ENCODE results near the gene GUK1. TPM values are rescaled to one million over a fixed set of nuclear protein-coding genes. Genes with fewer than 3 reads are reported as not detected.

The GUK1 gene, protein sequence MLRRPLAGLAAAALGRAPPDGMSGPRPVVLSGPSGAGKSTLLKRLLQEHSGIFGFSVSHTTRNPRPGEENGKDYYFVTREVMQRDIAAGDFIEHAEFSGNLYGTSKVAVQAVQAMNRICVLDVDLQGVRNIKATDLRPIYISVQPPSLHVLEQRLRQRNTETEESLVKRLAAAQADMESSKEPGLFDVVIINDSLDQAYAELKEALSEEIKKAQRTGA
- 376 and 378 TPM in 2 replicates for total RNA-seq (2014; rRNA removed)
- polyA plus RNA-seq (2012), result 435 TPM

DNA sequence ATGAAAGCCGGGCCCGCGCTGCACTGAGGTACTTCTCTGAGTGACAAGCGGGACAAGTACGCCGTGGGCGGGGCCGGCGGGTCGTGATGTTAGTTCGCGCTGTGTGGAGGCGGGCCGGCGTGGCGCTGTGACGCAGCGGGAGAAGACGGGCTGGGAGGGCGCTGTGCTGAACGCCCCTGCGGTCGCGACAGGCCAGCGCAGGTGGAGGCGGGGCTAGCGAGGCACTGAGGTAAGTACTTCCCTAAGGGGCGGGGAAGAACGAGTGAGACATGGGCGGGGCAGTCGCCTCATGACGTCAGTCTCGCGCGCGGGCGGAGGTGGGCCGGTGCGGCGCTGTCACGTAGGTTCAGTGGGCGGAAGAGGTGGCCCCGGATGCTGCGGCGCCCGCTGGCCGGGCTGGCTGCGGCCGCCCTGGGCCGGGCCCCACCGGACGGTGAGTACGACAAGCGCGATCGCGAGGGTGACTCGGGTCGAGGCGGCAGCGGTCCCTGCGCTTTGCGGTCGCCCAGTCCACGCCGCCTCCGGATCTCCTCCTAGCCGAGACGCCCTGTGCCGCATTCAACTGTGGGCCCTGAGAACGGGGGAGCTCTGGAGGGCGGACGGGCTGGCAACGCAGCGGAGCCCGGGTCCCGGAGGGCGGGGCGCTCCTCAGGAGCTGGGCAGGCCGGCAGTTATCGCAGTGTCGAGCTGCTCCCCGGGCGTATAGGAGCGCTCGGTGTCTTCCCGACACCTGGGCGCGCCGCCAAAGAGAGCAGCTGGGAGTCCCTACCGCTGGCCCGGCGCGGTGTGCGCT lies at the start of gene GUK1:
TSS of gene GUK1 (plus strand) at position 349 of the 793 bp plus-strand sequence. CDS start at position 373, 24 bp downstream.
- DNase-seq (ENCODE audit: low read depth), result peak; percentile 99

DNA sequence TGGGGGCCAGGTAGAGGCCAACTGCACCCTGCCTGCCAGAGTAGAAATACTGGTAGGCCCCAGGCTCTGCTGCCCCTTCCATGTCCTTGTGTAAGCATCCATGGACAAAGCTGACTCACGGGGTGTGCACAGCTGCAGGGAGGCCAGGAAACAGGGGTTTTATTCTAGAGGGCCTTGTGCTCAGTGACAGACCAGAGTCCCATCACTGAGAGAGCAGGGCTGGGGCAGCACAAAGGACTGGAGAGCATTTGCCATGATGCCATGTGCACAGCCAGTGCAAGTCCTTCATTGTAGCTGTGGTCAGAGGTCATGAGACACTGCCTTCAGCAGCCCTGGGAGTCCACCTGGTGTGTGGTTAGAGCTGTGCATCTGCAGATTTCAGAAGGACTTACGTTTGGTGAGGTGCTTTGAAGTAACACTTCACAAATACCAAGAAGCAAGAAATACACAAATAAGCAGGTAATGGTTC lies 49.4 kb upstream of the GUK1 start:
- DNase-seq (ENCODE audit: low read depth), result peak; percentile 77

DNA sequence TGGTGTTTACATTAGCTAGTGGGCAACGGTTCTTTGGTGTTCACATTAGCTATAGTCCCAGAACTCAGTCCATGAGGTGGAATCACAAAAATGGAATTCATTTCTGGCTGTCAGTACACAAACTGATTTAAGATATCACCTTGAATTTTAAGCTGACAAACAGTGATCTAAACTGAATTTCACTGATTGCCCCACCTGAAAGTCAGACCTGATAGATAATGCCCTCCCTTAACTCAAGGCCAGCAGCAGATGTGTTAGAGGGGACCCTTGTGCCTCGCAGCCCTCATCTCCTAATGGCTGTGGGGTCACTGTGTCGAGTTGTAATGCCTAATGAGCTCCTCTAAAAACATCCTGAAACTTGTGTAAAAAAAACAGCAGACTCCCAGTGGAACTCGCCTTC lies 49.0 kb upstream of the GUK1 start:
- no peak for DNase-seq (ENCODE audit: low read depth)

DNA sequence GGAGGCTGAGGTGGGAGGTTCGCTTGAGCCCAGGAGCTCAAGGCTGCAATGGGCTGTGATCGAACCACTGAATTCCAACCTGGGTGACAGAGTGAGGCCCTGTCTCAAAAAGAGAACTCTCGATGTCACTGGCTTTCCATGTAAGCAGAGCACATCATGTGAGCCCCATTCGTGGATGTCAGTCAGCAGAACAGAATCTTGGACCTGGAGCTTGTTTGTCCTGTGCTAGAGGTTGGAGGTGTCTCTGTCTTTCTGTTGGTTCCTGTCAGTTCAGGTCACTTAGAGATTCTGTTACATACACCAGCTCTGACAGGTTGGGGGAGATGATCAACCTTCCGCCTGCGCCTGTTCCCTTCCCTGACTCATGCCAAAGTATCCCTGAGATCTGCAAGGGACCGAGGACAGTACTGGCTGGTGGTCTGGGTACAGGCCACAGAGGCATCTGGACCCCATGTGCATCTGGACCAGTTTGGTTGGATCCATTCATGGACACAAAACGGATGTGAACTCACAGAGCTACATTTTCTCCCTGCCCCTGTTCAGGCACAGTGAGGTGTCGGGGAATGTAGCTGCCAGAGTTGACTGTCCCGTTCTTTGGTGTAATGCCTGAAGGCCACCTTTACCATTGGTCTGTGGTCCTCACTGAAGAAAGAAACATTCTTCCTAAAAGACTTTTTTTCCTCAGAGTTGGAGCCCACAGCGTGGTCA lies 47.6 kb upstream of the GUK1 start:
- DNase-seq (ENCODE audit: low read depth), result no peak

DNA sequence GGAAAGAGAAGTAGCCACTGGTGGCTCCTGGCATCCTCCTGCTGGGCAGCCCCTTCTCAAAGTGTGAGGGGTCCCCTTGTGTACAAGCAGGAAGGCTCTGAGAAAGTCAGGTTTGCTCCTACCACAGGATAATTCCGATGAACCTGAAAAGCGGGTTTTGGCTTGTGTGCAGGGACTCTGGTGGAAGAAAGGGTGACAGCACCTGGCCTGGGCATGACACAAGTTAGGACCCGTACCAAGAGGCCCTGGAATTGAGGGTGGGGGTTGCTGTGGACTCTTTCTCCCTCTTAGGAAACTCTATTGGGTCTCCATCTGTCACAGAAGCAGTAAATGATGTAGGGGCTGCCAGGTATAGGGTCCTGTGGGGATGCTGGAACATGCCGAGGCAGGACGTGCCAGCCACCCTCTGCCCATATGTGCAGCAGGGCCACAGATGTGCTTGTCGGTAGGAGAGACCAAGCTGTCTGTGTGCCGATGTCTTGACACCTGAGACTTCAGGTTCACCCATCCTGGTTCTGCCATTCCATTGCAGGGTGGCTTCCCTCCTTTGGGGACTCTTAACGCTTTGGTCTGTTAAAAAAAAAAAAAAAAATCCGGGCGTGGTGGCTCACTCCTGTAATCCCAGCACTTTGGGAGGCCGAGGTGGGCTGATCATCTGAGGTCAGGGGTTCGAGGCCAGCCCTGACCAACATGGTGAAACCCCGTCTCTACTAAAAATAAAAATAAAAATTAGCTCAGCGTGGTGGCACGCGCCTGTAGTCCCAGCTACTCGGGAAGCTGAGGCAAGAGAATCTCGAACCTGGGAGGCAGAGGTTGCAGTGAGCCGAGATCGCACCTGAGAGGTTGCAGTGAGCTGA lies 46.8 kb upstream of the GUK1 start:
- DNase-seq (ENCODE audit: low read depth), result no peak

DNA sequence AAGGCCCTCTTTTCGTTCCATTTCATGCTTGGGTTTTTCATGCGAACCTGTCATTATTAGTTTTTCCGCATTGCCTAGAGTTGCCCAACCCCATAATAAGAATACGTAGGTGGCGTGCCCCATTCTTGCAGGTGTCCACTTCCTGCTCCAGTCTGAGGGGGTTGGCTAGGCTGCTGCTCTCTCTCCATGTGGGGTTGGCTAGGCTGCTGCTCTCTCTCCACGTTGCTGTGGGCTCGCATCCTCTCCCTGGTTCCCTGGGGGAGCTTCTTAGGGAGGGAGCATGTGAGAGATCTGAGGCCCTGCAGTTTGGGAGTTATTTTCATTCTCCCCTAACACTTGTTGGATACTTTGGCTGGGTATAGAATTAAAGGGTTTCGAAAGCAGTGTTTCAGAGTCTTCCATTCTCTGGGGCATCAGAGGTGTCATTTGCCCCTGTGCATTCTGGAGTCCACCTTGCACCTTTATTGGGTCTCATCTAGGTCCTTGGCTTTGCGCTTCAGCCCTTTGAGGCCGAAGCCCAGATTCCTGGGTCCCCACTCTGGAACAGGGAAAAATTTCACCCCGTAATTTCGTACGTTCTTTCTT lies 45.6 kb upstream of the GUK1 start:
- DNase-seq (ENCODE audit: low read depth), result no peak

DNA sequence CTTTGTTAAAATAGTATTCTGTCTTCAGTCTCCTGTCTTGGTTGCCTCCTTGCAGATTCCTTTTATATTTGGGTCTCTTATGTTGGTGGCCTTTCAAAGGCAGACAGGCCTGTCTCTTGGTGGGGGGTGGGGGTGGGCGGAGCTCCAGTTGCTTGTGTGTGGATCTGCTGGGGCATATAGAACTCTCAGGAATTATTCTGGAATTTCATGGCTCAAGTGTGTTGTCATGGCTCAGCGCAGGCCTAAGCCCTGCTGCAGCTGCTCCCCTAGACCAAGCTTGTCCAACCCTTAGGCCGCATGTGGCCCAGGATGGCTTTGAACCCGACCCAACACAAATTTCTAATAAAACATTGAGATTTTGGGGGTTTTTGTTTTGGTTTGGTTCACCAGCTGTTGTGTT lies 44.9 kb upstream of the GUK1 start:
- no peak for DNase-seq (ENCODE audit: low read depth)

DNA sequence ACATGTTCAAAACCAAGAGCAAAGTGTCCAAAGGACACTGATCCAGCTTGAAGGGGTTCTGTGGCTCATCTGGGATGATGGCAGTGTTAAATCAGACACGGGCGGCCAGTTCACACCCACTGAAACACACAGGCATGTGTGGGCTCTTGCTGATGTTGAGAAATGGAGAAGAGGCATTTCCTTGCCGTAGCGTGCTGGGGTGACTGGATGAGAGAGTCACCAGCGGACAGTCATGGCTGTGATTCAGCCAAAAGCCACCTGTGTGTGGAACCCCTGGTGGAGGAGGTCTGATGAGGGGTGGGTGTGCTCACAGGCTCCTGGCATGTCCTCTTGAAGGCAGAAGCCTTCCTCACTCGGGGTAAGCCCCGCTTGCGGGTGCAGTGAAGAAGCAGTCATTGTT lies 44.1 kb upstream of the GUK1 start:
- no peak for DNase-seq (ENCODE audit: low read depth)

DNA sequence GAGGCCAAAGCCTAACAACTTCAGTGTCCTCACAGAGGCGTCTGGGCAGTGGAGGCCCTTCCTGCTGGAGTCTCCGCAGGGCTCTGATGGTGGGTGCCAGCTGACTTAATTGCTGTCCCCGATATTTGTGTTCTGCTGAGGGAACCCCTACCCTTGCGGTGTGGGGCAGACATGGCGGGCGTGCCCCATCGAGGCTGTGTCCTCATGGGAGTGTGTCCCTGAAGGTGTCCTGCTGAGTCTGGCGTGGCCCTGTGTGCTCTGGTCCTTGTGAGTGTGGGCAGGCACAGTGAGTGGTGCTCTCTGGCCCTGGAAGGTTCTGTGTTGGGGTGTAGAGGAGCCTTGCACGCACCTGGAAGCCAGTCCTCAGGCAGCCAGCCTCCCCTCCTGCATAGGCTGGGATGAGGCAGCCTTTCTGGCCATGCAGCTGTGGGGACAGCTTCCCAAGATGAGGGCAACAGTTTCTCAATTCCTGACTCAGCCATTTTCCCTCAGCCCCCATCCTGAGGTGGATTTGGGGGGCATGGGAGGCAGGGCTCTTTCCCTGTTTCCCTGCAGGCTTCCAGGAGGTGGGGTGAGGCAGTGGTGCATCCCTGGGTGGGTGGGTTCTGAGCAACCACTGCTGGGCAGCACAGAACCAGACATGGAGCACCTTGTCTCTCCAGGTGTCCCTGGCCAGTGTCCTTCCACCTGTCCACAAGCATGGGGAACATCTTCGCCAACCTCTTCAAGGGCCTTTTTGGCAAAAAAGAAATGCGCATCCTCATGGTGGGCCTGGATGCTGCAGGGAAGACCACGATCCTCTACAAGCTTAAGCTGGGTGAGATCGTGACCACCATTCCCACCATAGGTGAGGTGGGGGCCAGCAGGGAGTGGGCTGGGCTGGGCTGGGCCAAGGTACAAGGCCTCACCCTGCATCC lies 43.4 kb upstream of the GUK1 start:
- DNase-seq (ENCODE audit: low read depth), result no peak

DNA sequence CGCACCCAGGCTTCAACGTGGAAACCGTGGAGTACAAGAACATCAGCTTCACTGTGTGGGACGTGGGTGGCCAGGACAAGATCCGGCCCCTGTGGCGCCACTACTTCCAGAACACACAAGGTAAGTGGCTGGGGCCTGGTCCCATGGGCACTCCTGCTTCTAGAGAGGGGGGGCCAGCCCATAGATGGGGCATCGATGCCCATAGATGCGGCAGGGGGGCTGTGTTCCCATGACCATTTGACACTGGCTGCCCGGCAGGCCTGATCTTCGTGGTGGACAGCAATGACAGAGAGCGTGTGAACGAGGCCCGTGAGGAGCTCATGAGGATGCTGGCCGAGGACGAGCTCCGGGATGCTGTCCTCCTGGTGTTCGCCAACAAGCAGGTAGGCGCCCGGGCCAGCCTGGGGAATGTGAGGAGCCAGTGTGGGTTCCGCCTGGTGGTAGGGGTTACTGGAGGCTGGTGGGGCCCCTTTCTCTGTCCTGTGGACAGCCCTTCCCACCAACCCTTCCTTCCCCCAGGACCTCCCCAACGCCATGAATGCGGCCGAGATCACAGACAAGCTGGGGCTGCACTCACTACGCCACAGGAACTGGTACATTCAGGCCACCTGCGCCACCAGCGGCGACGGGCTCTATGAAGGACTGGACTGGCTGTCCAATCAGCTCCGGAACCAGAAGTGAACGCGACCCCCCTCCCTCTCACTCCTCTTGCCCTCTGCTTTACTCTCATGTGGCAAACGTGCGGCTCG lies 42.6 kb upstream of the GUK1 start:
- DNase-seq (ENCODE audit: low read depth), result no peak

DNA sequence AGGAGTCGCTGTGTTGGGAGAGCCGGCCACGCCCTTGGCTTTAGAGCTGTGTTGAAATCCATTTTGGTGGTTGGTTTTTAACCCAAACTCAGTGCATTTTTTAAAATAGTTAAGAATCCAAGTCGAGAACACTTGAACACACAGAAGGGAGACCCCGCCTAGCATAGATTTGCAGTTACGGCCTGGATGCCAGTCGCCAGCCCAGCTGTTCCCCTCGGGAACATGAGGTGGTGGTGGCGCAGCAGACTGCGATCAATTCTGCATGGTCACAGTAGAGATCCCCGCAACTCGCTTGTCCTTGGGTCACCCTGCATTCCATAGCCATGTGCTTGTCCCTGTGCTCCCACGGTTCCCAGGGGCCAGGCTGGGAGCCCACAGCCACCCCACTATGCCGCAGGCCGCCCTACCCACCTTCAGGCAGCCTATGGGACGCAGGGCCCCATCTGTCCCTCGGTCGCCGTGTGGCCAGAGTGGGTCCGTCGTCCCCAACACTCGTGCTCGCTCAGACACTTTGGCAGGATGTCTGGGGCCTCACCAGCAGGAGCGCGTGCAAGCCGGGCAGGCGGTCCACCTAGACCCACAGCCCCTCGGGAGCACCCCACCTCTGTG lies 41.7 kb upstream of the GUK1 start:
- DNase-seq (ENCODE audit: low read depth), result no peak

DNA sequence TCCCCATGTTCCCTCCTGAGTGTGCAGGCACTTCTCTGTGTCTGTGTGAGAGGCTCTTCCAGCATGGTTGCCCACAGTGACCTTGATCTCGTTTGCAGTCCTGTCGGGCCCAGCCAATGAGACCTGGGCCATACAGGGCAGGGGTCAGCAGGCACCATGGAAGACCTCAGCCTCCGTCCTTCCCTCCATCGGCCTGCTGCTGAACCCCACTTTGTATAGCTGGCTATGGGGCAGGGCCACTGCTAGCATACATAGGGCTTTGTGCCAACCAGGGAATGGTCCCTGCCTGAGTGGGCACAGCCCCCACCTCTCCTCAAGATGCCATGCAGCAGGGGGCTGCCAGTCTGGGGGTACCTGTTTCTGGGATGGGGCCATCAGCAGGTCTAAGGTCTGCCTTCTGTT lies 40.7 kb upstream of the GUK1 start:
- no peak for DNase-seq (ENCODE audit: low read depth)

DNA sequence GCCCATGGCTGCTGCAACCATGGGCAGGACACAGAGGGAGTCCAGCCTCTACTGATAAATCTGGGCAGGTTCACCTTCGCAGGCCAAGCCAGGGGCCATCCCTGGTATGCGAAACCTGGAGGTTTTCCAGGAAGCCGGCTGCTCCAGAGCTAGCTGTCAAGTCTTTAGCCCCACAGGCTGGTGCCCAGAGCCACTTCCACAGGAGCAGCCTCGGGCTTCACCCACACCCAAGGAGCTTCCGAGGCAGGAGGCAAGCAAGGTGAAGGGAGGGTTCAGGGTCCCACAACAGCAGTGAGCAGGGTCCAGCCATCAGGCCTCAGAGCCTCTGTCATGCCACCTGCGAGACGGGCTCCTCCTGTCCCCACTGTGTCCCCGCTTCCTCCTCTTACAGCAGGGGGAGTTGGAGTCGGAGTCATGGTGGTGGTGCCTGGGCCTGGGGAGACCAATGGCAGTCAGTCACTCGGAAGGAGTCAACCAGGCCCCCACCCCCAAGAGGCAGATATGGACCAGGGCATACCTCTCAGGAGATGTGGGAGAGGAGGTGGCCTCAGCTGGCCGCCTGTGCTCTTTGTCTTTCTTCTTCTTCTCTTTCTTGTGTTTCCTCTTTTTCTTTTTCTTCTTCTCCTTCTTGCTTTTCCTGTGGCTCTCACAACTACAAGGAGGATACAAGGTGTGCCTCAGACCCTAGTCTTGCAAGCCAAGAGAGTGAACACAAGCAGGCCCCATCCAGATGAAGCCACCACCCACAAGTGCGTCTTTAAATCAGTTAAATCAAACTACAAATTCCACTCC lies 39.1 kb upstream of the GUK1 start:
- DNase-seq (ENCODE audit: low read depth), result no peak

DNA sequence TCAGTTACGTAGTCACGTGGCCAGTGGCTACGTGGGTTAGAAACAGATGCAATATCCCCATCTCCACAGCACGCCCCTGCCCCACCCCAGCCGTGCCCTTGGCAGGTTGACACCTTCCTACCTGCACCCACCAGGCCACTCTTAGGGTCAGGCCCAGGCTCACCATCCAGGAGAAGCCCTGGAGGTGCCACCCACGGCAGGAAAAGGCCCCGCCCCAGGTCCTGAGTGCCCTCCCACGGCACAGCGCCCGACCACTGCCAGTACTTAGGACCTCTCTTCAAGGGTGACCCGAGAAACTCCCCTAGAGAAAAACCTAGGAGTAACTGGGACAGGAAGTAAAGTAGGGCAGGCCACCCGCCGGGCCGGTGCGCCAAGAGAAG lies 38.5 kb upstream of the GUK1 start:
- DNase-seq (ENCODE audit: low read depth), result no peak

DNA sequence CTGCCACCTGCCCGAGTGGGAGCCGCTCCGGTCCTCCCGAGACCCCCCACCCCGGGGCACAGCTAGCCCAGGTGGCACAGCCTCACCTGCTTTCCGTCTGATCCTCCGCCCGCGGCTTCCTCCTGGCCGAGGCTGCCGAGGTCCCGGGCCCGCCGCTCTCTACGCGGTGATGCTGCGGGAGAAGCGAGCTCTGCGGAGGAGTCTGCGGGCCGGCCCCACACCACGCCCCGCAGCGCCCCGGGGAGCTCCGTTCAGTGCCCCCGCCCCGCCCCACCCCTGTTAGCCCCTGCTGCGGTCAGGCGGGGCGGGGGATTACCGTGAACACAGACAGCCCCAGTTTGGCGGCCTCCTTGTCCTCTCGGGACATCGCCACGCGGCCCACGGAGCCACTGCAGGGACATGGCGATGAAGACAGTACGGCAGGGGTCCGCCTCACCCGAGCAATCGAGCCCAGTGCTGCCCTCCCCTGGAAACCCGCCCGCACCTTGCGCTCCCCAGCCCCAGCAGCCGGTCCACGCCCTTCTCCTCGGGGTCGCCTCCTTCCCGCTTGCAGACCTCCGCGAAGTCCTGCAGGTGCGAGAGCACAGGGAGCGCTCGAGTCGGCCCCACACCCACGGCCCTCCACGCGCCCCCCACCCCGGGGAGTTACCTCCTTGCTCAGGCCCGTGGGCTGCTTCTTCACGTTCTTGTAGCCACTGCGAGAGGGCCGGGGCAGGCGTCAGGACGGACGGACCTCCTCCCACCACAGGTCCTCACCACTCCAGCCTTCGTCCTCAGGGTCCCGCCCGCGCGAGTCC lies 37.9 kb upstream of the GUK1 start:
- DNase-seq (ENCODE audit: low read depth), result peak; percentile 31

DNA sequence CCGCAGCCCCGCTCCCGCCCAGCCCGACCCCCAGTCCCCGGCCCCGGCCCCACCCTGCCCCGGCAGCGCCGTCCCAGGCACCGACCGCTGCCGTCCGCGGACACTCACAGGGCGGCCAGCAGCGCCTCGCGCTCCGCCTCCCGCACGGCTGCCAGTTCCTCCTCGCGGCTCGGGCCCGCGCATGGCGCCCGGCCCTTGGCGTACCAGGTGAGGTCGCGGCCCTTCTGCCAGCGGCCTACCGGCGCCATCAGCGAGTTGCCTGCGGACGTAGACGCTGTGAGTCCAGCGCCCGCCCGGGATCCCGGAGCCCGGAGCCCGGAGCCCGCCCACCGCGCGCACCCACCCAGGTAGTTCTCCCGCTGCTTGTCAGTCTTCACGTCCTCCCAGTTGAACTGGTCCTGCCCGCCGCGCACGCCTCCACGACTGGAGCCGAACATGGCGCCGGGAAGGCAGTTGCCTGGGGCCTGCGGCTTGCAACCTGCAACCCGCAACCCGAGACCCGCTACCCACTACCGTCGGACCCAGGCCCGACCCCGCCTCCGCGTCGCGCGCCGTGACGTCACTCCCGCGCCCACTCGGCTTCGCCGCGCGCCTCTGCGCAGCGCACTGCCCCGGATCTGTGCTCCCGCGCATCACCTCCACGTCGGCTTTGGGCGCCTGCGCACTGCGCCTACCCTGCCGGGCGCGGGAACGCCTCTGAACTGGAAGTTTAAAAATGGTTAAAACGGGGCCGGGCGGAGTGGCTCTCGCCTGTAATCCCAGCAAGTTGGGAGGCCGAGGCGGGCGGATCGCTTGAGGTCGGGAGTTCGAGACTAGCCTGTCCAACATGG lies 37.1 kb upstream of the GUK1 start, which contains the start of gene C1orf35:
TSS of gene C1orf35 (minus strand) at position 535 of the 830 bp plus-strand sequence. CDS start at position 437, 98 bp downstream.
- DNase-seq (ENCODE audit: low read depth), result peak; percentile 89
